ENCODE results near the gene GJA4.

DNA sequence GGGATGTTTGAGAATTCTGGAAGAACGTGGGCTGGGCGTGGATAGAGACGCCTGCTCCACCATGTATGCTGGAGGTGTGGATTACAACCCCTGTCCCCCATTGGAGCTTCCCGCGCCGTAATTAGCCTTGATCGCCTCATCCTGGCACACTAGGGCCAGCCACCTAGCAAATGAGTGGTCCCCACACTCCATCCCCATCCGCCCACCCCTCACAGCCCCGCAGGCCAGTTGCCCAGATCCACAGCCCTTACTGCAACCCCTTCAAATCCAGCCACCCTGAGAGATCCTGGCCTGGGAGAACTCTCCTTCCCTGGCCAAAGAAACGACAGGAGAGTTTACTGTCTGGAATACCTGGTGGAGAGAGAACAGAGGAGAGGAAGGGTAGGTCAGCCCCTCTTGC, 375 bp upstream of the GJA4 start:
- no peak for TF ChIP-seq POLR2A (IDR thresholded peaks at IDR 0.05)
- TF ChIP-seq, protein P1, sequence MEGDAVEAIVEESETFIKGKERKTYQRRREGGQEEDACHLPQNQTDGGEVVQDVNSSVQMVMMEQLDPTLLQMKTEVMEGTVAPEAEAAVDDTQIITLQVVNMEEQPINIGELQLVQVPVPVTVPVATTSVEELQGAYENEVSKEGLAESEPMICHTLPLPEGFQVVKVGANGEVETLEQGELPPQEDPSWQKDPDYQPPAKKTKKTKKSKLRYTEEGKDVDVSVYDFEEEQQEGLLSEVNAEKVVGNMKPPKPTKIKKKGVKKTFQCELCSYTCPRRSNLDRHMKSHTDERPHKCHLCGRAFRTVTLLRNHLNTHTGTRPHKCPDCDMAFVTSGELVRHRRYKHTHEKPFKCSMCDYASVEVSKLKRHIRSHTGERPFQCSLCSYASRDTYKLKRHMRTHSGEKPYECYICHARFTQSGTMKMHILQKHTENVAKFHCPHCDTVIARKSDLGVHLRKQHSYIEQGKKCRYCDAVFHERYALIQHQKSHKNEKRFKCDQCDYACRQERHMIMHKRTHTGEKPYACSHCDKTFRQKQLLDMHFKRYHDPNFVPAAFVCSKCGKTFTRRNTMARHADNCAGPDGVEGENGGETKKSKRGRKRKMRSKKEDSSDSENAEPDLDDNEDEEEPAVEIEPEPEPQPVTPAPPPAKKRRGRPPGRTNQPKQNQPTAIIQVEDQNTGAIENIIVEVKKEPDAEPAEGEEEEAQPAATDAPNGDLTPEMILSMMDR (IDR thresholded peaks at IDR 0.05): no peak

All from esophagus squamous epithelium (tissue), 4 donors.